NCI-H510A treated with DMSO at 0.1 percent for 48 hours (cell line): Measurements from ENCODE around the gene KIRREL3.

Experiments
- DNase-seq: peaks from one replicate; lab custom pipeline; 2025; lab: John Stamatoyannopoulos, UW

KIRREL3 gene

DNA sequence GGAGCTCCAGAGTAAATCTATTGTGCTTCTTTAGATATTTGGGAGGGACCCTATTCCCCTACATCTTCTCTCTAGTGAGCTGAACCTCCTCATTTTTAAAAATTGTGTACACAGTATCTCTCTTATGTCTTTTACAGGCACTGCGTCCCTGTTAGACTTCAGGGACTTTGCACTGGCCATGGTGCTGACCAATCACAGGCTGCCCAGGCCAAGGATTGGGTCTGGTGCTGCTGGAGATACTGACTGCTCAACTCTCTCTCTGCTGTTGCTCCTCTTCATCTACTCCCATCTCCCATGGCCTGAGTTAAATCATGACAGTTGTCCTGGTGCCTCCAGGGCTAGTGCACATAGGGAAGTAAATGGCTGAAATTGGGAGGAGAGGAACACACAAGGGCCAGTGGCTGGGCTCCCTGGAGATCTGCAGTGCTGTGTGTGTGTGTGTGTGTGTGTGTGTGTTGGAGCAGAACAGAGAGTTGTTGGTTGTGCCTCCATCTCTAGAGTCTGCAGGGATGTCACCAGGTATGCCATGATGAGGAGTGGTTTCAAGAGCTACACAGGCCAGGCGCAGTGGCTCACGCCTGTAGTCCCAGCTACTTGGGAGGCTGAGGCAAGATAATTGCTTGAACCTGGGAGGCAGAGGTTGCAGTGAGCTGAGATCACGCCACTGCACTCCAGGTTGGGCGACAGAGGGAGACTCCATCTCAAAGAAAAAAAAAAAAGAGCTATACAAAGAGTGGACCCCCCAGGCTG is 489.8 kb downstream of the KIRREL3 start:
- no peak for DNase-seq

DNA sequence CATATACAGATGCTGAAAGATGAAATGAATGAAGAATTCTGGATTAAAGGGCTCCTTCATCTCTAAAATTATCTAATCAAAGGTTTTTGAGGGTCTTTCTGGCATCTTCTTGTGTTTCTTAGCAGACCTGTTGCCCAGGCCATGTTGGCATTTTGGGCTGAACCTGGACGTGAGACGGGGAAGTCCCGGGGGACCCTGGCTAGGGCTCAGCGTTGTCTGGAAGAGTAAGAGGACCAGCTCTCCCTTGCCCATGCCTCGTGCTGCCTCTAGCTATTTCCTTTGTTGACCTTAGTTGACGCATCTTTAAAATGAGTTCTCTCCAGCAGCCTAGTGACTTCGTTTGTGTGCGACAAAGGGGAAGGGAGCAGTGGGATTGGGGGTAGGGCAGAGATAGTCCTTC is 492.9 kb downstream of the KIRREL3 start:
- DNase-seq: no peak

DNA sequence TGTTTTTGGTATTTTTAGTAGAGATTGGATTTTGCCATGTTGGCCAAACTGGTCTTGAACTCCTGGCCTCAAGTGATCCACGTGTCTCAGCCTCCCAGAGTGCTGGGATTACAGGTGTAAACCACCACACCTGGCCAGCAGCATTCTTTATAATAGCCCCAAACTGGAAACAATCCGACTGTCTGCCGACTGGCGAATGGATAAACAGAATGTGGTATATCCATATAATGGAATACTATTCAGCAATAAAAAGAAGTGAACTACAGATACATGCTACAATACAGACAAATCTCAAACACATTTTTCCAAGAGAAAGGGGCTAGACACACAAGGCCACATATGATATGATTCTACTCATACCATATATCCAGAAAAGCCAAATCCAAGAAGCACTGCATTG is 493.8 kb downstream of the KIRREL3 start:
- DNase-seq: no peak

DNA sequence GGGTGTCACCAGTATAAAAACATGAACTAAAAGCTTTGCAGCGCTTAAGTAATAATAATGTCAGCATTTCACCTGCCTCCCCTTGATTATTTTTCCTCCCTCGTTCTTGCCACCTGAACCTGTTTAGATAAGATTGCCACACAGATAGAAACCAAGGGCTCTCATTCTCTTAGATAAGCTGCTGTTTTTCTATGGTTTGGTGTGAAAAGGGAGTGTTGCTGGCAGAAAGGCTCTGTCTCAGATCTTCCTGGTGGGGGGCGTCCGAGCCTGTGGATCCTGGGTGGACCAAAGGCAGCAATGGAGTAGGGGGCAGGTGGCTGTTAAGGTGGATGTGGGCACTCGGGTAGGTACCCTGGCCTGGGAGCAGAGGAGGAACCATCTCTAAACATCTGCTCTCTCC is 497.6 kb downstream of the KIRREL3 start:
- no peak for DNase-seq

DNA sequence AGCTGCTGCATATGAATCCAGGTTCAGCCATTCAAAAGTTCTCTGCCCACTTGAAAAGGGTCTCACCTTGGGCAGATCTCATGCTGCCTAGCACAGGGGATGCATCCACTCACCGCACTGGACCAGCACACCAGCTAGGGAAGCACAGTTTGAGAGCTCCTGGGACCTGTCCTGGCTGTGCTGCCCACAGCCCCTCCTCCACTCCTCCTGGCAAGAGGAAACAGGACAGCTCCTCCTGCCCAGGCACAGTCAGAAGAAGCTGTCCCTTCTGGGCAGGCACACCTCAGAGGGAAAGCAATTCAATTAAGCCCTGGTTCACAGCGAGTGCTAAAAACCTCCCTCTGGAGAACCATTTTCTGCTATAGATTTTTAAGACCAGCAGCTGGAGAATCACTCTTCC is 498.4 kb downstream of the KIRREL3 start:
- DNase-seq: no peak

DNA sequence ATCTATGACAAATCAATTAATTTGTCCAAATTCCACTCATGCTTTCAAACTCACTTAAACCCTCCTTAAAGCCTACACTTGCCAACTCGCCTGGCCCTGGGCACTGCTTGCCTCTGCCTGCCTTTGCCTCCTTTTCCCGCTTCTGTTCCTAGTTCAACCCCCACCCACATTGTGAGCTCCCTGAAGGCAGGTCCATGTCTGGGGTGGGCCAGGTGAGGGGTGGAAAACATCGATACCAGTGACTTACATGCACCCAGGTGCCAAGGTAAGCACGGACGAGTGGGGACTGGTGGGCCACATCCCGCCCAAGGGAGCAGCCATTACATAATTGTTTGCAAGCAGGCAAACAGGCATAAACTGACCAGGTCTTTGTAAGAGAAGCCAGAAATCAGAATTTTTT is 498.9 kb downstream of the KIRREL3 start:
- DNase-seq: no peak

DNA sequence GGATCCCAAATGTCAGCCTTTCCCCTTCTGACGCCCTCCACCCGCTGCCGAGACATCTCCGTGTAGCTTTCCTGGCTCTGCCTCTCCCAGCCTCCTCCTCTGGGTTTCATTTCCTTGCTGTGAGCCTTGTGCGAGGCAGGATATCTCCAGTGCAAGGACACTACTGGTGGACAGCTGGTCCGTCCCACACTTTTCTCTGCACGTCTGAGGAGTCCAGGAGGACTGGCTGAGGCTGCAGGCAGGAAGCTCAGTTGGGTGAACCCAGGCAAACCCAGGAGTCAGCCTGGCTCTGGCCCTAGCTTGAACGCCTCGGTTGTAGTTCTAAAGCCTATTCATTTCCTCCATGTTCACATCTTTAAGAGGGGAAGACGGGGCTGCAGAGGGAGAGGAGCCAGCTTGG is 499.6 kb downstream of the KIRREL3 start:
- DNase-seq: no peak

DNA sequence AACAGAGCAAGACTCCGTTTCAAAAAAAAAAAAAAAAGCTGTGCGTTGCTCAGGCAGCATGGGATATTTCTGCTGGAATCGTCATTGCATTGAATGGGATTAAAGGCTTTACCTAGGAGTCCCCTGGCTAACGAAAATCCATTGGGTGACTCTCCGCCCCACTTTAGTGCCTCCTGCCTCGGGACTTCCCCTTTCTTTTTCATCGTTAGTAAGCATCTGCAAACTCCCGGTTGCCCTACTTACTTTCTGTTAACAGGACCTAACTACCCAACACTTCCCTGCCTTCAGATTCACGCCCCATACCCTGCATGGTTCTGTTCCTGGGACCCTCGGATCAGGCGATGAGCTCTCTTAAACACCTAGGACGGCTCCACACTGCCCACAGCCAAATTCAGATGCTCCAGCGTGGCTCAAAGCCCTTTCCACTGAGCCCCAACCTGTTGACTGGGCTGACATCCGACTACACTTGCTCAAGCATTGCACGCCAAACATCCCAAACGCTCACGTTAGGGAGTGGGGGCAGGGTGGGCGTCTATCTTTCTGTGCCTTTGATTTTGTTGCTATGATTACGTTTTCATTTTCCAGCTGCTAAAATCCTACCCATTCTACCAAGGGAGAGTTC is 501.3 kb downstream of the KIRREL3 start:
- no peak for DNase-seq

DNA sequence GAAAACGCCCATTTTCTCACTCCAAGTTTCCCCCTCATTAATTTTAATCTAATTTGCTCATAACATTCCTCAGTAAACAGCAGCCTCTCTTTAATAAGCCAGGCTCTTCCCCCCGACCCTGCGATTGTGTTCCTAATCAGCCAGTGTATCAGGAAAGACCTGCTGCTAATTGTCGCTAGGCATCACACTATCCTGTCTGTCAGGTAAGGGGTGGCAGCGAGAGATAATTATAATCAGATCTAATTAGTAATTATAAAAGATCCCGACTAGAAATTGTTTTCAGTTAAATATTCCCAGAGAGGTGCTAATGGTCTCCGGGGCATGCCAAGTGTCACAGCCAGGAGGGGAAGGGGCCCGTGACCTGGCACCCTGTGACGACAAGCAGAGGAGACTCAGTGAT is 502.3 kb downstream of the KIRREL3 start:
- no peak for DNase-seq

DNA sequence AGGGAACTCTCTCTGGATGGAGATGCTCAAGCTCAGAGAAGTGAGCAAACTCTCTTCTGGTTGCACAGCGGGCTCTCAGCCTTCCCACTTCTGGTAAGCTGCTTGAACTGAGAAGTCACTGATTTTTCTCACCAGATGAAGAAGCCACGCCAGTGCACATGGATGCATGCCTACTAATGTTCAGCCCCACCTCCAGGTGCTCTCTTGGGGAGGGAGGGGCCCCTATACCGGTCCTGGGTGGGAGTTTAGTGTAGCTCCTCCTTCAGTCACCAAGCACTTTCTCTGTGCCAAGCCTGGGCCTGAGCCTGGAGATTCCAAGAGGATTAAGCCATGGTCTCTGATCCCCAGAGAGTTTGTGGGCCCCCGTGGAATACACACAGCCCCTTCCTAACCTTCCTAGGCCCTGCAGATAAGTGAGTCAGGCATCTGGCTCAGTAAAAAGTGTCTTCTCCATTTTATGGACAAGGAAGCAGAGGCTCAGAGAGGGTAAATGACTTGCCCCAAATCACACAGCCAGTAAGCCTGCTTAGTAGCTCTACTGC is 502.9 kb downstream of the KIRREL3 start:
- no peak for DNase-seq

DNA sequence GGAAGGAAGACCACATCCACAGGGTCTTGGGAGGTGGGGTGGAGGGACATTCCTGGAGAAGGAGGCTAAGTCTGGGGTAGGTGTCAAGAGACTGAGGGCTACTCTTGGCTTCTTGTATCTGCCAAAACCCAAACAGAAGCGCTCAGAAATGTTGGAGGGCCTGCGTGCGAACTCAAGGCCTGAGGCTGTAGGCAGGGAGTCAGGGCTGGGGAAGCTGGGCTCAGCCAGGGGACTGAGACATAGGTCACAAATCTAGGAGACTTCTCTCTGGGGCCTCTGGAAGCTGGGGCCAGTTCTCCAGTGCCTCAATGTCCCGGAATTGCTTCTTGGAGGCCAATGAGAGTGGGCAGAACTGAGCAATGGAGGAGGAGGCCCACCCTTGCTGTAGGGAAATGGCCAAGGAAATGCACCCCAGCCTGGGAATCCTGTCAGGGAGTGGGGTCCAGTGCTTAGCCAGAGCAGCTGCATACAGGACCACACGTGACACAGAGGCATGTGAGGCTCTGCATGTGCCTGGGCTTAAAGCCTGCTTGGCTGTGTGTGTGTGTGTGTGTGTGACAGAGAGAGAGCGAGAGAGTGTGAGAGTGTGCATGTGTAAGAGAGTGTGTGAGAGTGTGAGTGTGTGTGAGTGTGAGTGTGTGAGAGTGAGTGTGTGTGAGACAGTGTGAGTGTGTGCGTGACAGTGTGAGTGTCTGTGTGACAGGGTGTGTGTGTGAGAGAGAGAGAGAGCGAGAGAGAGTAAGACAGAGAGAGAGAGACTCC is 503.8 kb downstream of the KIRREL3 start:
- DNase-seq: no peak

DNA sequence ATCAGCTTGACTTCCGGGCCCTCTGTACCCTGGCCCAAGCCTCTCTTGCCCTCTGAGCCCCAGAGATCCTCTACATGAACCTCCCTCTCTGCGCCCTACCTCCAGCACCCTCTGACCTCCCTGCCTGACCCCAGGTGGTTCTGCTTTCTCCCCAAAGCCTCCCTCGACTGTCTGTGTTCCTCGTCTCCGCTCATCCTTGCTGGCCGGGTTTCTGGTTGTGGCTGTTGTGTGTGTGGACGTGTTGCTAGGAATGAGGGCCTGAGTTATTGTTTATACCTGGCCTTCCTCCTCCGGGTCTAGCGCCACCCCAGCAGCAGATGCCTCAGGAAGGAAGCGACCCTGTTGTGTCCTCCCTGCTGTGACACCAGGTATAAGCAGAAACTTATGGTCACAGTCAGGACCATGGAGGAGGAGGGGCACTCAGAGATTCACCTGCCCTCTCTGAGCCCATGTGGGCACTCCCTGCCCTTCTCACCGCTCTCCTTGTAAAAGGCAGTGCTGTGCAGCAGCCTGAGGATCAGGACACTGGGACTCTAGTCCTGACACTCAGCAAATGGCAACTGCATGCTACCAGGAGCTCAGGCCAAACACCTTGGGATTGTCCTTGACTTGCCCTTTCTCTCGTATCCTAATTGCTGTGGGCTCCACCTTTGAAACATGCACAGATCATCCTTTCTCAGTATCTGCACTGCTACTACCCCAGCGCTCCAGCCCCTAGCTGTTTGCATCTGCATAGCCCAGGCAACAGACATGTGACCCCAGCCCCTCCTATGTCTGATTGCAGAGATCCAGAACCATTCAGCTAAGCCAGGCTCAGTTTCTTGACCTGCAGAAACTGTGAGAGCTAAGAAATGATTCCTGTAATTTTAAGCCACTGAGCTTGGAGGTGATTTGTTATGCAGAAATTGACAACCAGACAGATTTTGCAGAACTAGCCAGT is 505.0 kb downstream of the KIRREL3 start:
- no peak for DNase-seq

DNA sequence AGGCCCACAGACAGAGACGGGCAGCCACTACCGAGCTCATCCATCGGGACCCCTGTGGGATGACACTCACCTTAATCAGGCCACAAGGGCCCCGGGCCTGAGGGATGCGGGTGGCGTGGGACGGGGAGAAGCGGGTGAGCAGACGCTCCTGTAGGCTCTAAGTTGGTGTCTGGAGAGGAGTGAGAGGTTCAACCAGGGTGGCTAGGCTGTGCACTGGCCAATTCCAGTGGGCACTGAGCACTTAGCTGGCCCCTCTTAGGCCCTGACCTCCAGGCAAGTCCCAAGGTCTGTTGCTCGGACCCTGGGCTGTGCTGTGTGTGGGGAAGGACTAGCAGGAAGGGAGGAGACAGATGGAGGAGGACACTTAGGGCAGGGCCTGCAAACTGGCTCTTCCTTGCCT is 505.7 kb downstream of the KIRREL3 start:
- no peak for DNase-seq

DNA sequence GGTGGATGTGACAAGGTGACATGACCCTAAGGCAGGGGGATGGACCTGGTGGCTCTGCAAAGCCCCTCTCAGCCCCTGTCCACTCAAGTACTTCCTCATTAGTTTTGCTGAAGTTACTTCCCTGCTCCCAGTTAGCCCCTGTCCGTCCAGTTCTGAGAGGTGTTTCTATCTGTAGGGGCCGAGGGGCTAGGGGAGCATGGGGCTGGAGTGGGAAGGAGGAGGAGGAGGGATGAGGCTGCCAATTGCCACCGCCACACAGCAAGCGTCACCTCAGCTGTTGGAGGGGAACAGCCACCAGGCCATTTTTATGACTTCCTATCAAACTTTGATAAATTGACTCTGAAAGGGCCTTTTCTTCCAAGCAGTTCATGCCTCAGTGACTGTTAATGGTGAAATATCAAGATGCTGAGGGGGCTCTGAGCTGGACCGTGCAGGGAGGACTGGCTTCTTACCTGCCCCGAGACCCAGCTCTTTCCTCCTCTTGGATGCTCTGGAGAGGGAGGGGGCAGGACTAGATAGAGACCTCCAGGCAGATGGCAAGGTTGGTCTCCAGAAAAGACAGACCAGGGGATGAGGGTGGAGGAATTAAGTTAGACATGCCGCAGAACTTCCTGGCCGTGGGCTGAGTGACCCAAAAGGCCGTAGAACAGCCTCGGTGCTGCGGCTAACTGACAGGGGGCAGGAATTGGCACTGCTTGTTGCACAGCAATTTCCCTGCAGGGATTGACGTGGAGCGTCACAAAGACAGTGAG is 508.1 kb downstream of the KIRREL3 start:
- DNase-seq: no peak

DNA sequence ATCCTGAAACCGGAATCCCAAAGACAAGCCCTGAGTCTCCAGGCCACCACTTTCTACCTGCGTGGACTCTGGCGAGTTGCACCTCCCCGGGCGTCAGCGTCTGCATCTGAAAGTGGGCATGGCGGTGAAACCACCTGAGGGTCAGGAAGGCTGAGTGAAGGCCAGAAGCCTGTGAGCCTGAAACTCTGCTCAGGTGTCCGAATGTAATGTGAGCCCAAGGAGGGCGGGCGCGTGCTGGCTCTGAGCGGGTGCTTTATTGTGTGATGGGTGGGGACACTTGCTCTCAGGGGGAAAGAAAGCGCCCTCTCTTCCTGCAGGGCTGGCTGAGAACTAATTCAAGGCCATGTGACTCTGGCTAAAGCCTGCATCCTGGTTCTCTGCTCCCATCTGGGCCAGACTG is 509.5 kb downstream of the KIRREL3 start:
- DNase-seq: peak; percentile 92

DNA sequence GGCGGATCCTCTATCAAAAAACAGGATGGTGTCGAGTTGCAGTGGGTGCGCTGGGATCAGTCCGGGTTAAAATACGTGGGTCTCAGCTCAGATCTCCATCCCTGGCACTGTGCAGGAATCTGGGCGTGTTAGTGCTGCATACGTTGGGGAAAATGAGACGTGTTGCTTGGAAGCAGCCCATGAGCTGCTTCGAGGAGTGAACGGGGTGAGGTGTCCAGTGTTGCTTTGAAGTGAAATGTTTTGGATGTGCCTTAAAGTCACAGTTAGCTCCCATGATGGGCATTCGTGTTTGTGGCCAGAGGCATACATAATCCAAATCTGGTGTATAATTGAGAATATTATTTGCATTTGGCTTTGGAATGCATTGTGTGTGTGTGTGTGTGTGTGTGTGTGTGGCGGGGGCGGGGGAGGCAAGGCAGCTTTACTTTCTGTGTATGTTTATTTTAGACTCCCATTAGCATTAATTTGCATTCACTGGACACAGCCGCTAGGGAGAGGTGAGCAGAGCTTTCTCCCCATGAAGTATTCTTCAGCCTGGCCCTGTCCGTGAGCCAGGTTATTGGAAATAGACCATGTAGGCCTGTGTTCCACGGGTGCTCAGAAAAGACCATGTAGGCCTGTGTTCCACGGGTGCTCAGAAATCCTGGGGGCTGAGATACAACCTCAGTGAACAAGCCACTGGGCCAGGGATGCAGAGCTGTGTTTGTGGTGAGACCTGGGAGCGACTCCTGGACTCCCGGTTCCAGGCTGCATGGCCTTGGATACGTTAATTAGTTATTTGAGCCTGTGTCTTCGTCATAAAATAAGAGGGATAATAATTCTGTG is 510.5 kb downstream of the KIRREL3 start:
- DNase-seq: no peak

DNA sequence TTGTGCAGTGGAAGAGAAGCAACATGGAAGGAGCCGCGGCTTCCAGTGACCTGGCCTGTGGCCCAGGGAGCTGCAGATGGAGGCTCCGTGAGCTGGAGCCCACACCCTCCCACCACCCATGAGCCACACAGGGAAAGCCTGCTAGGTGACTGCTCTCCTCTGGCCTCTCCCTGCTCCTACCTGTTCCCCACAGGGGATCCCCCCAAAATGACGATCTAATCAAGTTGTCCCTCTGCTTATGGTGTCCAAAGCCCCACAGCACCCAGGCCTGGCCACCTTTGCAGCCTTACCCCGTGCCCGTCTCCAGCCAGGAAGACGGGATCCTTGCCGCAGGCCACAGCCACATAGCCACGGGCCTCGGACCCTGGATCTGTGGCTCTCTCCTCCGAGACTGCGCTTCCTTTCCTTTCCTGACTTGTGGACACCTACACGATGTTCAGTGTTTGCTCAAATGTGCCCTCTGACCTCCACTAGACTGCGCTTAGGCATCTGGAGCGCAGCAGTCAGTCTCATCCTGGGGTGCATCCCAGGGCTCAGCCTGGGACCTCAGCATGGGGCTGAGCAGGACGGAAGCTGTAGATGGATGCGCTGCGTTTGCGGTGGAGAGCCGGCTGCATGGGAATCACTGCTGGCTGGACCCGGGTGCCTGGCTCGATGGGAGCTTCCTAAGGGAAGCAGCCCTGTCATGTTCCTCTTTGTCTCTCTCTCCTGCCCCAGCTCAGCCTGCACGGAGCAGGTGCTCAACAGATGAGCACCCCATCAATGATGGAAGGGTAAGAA is 511.8 kb downstream of the KIRREL3 start:
- DNase-seq: no peak

DNA sequence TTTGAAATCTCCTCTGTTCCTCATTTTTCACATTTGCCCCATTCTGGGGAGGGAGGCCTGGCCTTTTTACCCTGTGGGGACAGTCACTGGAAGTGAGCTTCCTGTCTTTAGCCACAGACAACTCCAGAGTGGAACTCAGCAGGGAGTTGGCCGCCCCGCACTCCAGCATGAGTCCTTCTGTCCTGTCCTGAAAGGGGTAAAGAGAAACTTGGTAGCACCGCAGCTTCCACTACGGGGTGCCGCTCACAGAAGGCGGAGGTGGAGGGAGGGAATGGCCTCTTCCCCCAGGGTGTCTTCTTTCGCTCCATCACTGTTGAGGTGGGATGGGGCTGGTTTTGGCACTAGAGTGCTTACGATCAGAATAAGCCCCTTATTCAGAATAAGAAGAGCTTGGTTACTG is 512.9 kb downstream of the KIRREL3 start:
- no peak for DNase-seq

DNA sequence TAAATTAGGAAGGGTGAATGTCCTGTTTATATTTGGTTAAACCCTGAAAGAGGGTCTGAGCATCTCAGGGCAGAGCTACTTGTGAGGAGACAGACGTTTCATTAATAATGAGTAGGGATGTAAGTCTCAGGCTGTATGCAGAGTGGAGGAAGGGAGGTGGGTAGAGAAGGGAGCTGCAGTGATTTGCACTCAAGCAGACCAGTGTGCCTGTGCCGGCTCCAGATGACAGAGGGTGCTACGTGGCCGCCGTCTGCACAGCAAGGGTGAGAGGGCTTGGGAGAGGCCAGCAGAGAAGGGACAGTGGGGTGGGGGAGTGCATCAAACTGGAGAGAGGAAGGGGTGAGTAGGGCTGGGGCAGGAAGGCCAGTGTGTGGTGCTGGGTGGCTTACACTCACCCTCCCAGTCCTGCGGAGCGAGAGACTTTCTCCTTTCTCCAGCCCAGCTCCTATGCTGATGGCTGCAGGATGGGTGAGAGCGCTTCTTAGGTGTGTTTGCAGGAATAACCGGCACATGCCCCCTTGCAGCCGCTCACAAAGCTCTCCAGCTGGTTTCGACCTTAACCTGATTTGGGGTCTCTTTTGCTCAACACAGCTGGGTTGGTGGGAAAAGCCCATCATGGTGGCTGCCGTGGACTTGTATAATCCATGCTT is 514.5 kb downstream of the KIRREL3 start:
- no peak for DNase-seq
